Epithelial cell of umbilical artery (primary cell): ENCODE measurements around the gene RTL9. TPM values are rescaled to one million over a fixed set of nuclear protein-coding genes. Genes with fewer than 3 reads are reported as not detected.

Experiments used
- total RNA-seq: library from RNA; depleted of rRNA; stranded (reverse); fragments of >200 nt; gene quantifications from 2 replicates; pipeline ENCODE4 v1.2.3, GENCODE V29; 2014

RTL9 gene
- total RNA-seq = not detected in 2 replicates

GRCh38 chrX:110358548-110358947 is at the start of gene RTL9:
Gene RTL9, plus strand, starts transcription at chrX:110358848. Its CDS starts 91,770 bp downstream, at chrX:110450618.

DNA sequence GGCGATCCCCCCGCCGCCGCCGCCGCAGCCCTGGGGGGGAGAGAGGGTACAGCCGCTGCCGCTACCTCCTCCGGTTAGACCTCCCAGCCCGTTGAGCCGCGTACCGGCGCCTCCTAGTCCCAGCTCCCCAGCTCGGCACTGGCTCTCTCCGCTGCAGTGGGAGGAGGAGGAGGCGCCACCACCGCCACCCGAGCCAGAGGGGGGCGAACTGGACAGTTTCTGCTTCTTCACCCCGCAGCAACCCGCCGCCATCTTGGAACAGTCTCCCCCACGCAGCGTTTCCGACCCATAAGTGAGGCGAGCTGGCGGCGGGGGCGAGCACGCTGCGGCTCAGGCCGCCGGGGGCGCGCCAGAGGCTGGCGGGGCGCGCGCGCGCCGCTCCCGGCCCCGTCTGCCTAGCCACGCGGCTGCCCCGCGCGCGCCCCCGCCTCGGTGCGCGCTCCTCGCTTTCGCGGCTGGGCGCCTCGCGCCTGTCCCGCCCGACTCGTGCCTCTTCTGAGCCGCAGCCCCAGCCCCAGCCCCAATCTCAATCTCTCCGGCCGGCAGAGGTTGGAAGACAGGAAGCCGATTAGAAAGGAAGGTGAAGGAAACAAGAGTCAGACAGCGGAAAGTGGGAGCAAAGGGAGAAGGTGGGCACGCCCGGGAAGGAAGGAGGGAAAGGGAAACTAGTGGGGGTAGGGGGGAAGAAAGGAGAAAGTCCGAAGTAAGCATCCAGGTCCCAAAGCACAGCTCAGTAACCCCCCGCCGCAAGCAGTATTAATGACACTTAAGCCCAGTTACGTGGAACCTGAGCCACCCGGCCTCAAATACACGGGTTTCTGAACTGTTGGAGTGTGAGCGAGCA is 40.6 kb upstream of the RTL9 start, which contains the start of gene AMMECR1:
TSS of gene AMMECR1 (minus strand) at position 266 of the 844 bp plus-strand sequence. CDS start at position 252, 14 bp downstream.

Other genes with a start within 250 kb of the RTL9 start
- gene AMMECR1, start 40.8 kb upstream of the RTL9 start, total RNA-seq = 6.5 and 6.7 TPM in 2 replicates